ENCODE measurements around the gene IL22.
"Not testable (repeated sequence)": the region's sequence is repeated elsewhere in the genome, so short reads cannot be mapped to it uniquely, and the experiment has no call there.

Gene IL22

DNA sequence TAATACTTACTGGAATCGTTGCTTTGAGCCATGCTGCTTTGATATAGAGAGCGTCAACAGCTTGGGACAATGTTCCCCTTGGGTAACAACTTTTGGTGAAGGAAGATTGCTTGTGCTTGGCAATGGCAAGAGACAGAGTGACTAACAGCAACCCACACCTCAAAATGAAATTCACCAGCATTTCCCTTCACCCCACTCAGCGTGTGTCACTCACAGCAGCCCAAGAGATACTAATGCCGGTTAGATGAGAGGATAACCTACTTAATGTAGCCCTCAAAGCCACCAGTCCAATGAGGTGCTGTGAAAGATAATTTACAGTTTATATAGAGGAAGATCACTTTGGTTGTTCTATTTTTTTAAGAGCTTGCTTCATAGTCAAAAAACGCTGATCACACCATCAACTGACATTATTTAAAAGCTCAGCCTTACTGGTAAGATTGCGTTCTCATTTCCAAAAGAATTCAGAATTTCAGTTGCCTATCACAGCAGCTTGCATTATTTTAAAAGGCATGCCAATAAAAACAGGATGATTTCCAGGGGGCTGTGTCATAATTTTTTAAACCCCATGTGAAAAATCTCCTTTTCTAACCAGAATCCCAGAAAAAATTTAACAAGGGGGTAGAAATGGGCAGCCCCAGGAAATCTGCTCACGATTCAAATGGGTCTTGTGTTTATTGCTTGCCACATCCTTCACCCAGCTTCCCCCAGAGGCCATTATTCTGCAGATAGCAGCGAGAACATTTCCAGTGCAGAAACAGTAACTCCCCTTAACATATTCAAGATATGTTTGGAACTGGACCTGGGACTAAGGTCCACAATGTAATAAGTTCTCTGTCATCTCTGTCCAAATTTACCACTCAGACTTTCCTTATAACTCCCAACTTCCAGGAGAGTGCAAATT, 27.6 kb downstream of the IL22 start, which contains the start of gene IL26:
Gene IL26 (minus strand): TSS at position 235 of the 901 bp plus-strand sequence. CDS start 54 bp downstream, at position 181.
- no peak for DNase-seq

DNA sequence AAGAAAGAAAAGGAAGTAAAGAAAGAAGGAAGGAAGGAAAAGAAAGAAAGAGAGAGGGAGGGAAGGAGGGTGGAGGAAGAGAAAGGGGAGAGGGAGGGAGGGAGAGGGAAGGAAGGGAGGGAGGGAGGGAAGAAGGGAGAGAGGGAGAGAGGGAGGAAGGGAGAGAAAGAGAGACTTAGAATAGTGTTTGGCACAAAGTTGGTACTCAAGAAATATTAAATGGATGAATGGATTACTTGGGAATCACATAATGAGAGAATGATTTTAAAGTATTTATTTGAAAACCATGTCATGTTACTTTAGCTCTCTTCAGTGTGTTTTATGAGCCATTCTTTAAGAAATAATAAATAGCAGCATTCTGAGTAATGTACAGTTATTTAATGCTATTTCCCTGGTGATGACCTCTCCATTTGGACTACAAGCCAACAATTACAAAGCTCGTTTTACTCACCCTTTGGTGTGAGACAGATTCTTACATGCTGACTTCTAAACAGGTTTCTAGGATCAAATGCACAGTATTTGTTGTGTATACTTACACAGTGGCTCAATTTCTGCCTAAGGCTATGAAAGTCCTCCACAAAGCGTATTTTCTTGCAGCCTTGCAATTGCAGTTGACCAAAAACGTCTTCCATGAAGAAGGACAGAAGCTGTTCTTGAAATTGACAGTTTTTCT, 28.7 kb downstream of the IL22 start:
- no peak for DNase-seq

DNA sequence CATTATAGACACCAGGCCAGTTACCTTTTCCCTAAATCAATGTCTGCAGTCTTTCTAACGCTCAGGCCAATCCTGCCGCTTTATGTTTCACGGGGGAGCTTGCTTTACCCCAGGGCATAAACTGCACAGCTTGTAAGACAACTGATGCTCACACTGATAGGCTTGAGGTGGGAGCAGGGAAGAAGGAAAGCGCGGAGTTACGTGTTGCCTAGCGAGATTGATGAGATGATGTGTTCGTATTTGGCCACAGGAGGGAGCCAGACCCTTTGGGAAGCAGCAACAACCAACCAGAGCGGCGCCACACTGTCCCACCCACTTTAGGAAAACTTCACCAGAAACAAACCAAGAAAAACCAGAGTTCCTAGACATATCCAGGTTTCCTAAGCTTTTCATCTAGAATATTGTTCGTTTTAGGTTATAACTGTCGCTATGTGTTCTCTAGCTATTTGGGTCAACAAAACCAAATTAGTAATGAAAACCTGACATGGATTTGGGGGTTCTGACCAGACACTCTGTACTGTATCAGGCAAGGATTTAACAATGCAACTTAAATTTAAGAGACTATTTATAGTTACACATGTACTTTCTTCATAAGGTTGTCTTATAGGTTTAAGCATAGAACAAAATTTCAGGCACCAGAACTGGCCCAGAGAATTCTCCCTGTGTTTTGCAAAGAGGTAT, 30.2 kb downstream of the IL22 start:
- DNase-seq = no peak

DNA sequence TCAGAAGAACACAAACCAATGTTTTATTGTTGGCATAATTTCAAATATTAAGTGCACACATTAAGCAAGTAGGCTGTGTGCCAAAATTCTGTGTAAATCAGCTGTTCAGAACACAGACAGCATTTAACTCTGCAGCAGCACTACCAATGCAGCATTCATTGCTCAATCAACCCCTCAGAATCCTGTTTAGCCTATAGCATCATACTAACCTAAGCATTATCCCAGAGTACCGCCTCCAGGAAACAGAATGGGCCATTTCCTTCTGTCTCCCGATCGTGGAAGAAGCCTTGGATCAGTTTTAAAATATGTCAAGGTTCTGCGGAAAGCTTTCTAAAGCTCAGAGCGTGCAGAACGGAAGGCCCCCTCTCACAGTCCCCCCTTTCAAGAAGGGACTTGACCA, 31.1 kb downstream of the IL22 start:
- DNase-seq = no peak

DNA sequence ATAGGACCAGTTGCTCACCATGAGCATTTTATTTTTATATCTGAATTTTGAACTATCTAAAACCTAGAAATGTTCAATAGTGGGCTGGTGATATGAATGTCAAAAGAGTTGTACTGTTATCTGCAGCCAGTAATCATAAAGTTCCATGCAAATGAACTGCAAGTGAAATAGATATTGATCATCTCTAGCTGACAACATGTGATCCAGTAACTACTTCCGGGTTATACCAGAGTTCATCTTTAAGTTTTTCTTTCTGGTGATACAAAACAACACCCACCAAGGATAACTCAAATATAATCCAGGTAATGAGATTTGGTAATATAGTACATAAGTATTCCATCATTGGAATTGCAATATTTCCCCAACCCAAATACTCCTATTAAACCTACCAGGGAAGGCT, 31.9 kb downstream of the IL22 start:
- DNase-seq = no peak

DNA sequence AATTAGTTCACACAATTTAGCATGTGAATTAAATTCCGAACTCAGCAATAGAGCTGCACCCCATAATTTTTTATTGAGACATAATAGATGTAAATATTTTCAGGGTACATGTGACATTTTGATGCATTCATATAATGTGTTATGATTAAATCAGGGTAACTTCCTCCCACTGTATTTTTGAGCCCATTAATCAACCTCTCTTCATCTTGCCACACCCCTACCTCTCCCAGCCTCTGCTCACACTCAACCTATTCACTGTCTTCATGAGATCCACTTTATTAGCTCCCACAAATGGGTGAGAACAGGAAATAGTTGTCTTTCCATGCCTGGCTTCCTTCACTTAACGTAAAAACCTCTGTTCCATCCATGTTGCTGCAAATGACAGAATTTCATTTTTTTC, 42.5 kb downstream of the IL22 start:
- no peak for DNase-seq

DNA sequence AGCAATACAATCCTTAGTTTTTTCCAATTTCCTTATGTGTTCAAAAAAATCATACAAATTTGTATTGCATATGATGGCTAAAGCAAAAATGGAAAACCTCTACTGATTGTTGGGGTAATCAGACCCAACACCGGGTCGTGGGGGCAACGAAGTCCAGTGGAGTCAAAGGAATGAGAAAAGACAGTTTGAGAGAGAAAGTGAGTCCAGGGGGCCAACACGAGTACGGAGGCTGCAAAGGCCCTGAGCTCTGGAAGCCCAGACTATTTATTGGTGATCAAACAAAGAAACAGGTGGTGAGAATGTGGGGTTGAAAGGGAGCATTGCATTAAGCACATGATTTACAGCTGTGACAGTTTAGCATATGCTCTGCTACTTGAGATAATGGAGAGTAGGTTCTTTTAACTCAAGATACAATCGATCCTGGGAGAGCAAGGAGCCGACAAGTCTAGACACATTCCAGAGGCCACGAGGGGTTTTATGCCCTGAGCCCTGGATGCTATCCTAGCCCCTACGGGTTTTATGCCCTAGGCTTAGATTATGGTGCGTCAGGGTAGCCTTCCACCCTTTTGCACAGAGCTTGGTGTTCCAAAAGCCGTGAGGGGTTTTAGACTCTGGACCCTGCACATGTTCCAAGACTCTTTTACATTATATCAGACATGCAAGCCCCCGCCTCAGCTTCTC, 44.2 kb downstream of the IL22 start:
- not testable (repeated sequence) for DNase-seq

DNA sequence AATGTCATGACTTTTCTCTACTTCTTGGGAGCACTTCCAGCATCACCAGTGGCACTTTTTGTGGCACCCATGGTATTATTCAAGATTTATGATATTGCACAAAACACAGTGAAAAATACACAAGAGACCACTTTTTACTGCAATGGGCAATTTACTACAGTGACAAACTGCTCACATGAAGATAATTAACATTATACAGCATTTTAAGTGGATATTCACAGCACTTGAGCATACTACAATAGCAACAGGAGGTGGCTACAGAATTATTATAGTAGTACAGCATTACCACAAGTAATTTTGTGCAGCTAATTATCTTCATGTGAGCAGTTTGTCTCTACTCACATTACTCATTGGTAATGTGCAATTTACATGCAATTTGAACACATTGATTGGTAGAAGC, 46.1 kb downstream of the IL22 start:
- DNase-seq = no peak

DNA sequence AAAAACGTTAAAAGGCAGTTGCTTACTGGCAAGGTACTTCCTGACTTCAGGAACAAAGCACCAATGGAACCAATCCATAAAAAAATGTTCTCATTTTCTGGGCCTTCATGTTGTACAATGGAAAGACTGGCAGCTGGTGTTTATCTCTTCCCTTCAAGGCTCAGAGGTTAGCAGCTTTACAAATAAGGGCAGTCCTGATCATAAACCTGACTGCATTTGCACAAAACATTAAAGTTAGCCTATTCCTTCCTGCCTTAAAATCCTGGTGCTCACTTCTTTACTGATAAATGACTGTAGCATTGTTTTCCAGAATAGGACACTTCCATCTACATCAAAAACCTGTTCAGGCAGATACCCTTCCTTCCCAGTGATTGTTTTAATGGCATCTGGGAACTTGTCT, 47.0 kb downstream of the IL22 start:
- DNase-seq = no peak

DNA sequence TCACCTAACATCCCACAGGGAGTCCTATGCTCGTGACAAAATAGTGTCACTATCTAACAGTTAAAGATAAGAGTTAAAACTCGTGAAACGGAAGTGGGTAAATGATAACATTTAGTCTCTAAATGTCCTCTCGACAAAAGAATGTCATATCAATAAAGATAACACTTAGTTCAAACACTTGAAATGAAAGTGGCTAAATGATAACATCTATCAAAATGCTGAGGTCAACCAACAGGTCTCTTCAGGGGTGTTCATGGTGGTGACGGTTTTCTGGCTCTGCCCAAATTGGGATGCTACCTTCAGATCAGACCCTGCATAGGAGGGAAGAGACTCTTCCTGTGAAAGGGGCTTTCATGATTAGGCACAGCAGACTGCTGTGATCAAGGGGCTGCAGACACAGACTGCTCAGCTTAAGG, 49.9 kb downstream of the IL22 start:
- DNase-seq = no peak

DNA sequence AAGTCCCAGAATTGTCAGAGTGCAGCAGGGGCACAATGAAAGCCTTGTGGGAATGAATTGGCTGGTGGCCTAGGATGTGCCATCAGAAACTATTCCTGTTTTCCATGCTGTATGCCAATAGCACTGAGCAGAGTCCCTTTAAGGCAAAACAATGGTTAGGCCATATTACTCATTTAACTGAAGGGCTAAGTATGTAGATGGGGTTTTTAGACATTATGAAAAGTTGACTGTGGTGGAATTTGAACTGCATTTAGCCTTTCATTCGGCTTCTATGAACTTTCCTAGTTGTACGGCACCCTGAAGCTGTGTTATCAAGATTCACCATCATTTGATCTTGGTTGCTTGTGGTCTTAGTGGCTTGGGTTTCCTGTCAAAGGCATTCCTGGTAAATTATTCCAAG, 52.5 kb downstream of the IL22 start:
- no peak for DNase-seq

DNA sequence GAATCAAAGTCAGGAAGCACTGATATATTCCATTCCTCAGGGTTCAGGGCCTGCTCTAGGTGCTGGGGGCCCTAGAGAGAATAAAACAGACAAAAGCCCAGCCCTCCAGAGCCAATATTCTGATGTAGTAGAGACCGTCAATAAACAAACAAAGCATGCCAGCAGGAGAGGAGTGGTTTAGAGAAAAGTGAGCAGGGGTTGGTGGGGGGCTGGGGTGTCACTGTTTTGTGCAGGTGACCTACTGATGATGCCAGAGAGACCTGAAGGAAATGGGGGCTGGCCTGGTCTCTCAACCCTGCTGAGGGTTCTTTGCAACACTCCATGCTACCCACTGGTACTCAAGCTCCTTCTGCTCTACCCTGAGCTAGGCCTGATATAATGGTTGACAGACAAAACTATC, 54.3 kb downstream of the IL22 start:
- no peak for DNase-seq

DNA sequence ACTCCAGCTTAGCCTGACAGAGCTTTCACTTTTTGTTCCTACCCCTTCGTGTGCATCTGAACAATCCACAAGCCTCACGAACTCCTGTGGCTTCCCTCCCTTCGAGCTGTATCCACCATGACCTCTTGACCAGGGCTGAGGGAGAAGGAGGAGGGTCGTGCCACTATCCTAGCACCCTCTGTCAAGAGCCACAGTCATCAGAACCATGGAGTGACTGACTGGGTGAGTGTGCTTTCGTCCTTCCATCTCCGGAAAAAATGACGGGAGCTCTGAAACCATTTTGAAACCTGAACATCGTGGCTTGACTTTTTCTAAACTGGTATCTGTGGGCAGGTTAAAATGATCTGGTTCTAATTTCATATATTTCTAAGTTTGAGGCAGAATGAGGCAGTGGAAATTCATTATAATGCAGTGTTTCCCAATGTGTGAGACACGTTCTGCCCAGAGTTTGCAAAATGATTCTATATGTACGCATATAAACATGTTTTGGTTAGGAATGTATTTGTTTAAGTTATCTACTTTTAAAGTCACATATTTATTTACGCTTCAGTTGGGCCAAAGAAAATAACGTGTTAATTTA, 54.8 kb downstream of the IL22 start:
- no peak for DNase-seq

All from cortex of kidney (tissue), 1 donor.